Keratinocyte (primary cell): ENCODE results near the gene PDE10A. TPM values are rescaled to one million over a fixed set of nuclear protein-coding genes. Genes with fewer than 3 reads are reported as not detected.
"Not testable (repeated sequence)": the region's sequence is repeated elsewhere in the genome, so short reads cannot be mapped to it uniquely, and the experiment has no call there.

Experiments
- DNase-seq: peaks from one replicate; pipeline ENCODE4 v3.0.0-alpha.2; 2011; ENCODE audit warnings: low read depth, missing footprints, low spot score
- FAIRE-seq: peaks from 2 replicates; lab custom pipeline; 2011; peaks lifted over from hg19 to GRCh38; lab: Jason Lieb, UNC
- H2AFZ ChIP-seq: 2 replicates; pipeline ENCODE4 v1.6.0; 2012; ENCODE audit warnings: low read length, control low read depth, inconsistent platforms; ENCODE audit not compliant: control insufficient read depth
- H3K27ac ChIP-seq: 2 replicates; pipeline ENCODE4 v1.5.1; 2011; ENCODE audit warnings: low read length; ENCODE audit not compliant: control insufficient read depth, insufficient read depth
- H3K27me3 ChIP-seq: 3 replicates; pipeline ENCODE4 v1.6.0; 2011; ENCODE audit warnings: low read length; ENCODE audit not compliant: control insufficient read depth, insufficient read depth; ENCODE audit errors: extremely low read depth
- H3K36me3 ChIP-seq, 2 experiments: 2 replicates in 1 of 2; 3 replicates in 1 of 2; pipeline ENCODE4 v1.5.1; 2011; ENCODE audit warnings: low read length in 2 of 2, mild to moderate bottlenecking in 1 of 2; ENCODE audit not compliant: control insufficient read depth in 2 of 2, insufficient read depth in 2 of 2; ENCODE audit errors: extremely low read depth in 1 of 2
- H3K4me1 ChIP-seq: 3 replicates; pipeline ENCODE4 v1.5.1; 2011; ENCODE audit warnings: low read length; ENCODE audit not compliant: control insufficient read depth, insufficient read depth; ENCODE audit errors: extremely low read depth
- H3K4me2 ChIP-seq: 3 replicates; pipeline ENCODE4 v1.6.0; 2011; ENCODE audit warnings: low read depth, low read length; ENCODE audit not compliant: control insufficient read depth, insufficient read depth; ENCODE audit errors: extremely low read depth
- H3K4me3 ChIP-seq, 3 experiments: fragments of 200-600 bp in 1 of 3; sonication (generic) in 1 of 3; 2 replicates in 2 of 3; 3 replicates in 1 of 3; pipeline ENCODE4 v1.5.1; 2011 to 2016; ENCODE audit warnings: low read length in 3 of 3, mild to moderate bottlenecking in 3 of 3, control low read depth in 2 of 3, inconsistent platforms in 1 of 3, low read depth in 1 of 3, mixed read lengths in 1 of 3, mixed run types in 1 of 3, moderate library complexity in 1 of 3; ENCODE audit not compliant: control insufficient read depth in 2 of 3, insufficient read depth in 2 of 3; ENCODE audit errors: extremely low read depth in 1 of 3
- H3K79me2 ChIP-seq: 2 replicates; pipeline ENCODE4 v1.6.0; 2012; ENCODE audit warnings: low read length; ENCODE audit not compliant: control insufficient read depth, insufficient read depth
- H3K9ac ChIP-seq: 3 replicates; pipeline ENCODE4 v1.6.0; 2011; ENCODE audit warnings: low read length; ENCODE audit not compliant: control insufficient read depth, insufficient read depth; ENCODE audit errors: extremely low read depth
- H3K9me1 ChIP-seq: 3 replicates; pipeline ENCODE4 v1.6.0; 2011; ENCODE audit warnings: low read length; ENCODE audit not compliant: control insufficient read depth, insufficient read depth; ENCODE audit errors: extremely low read depth
- H3K9me3 ChIP-seq: 2 replicates; pipeline ENCODE4 v1.5.1; 2012; ENCODE audit warnings: low read depth, low read length; ENCODE audit not compliant: control insufficient read depth
- H4K20me1 ChIP-seq: 3 replicates; pipeline ENCODE4 v1.6.0; 2011; ENCODE audit warnings: low read length; ENCODE audit not compliant: control insufficient read depth, insufficient read depth; ENCODE audit errors: extremely low read depth
- EZH2 ChIP-seq: IDR thresholded peaks from one replicate; pipeline ENCODE4 v1.6.1; 2012; ENCODE audit warnings: inconsistent platforms, mild to moderate bottlenecking, low read length, moderate library complexity
- dilution Hi-C: fragments of 300-500 bp; cut with MboI; formaldehyde crosslinking; loops from one replicate; pipeline ENCODE4 v1.7.0; 2020; ENCODE audit warnings: low sequenced_read_pairs; ENCODE audit not compliant: extremely low pct_ligation_motif_present
- polyA plus RNA-seq, 5 experiments: library from polyadenylated mRNA; depleted of rRNA in 3 of 5; stranded (reverse) in 3 of 5; stranded (forward) in 1 of 5; unstranded in 1 of 5; fragments of >200 nt; gene quantifications; 1 replicate in 1 of 5; 2 replicates in 3 of 5; 3 replicates in 1 of 5; pipeline versions ENCODE4 v1.2.1 to v1.2.3, GENCODE V29; 2011 to 2012; ENCODE audit warnings: missing spikeins in 2 of 5, low read depth in 1 of 5, low replicate concordance in 1 of 5
- TF ChIP-seq, protein P1 (sequence below), 3 experiments: IDR thresholded peaks in 1 of 3; conservative IDR thresholded peaks in 1 of 3; optimal IDR thresholded peaks in 1 of 3; 2 replicates in 2 of 3; 3 replicates in 1 of 3; pipeline versions ENCODE3 to v1.5.1; 2011; ENCODE audit warnings: low read length in 3 of 3, mild to moderate bottlenecking in 3 of 3, moderate library complexity in 2 of 3, control low read depth in 1 of 3, inconsistent platforms in 1 of 3; ENCODE audit not compliant: insufficient read depth in 2 of 3; ENCODE audit errors: extremely low read depth in 1 of 3

The PDE10A gene
- polyA plus RNA-seq, 1 donor (not counting 4 experiments of a cell fraction or from before 2014, with no cell fraction given), result not detected

DNA sequence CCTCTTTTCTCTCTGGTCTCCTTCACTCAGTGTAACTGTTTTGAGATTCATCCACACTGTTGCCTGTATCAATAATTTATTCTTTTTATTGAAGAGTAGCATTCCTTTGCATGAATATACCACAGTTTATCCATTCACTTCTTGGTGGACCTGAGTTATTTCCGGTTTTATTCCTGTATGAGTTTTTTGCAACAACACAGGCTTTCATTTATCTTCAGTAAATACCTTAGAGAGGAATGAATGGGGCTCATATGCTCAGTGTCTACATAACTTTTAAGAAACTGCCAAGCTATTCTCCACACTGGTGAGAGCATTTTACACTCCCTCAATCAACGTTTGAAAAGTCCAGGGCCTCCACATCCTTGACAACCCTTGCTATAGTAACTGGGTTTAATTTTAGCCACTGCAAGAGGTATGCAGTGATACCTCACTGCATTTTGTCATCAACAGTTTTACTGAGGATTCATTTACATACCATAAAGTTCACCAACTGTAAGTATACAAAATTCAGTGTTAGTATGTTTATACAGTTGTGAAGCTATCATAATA is 154.6 kb downstream of the PDE10A start:
- no peaks in the 10 kb centered on the region for H3K36me3 ChIP-seq
- no peaks in the 10 kb centered on the region for H3K9me1 ChIP-seq
- H2AFZ ChIP-seq, result no peak overlapping the region
- dilution Hi-C loops, result no loop called here
- TF ChIP-seq, protein P1, sequence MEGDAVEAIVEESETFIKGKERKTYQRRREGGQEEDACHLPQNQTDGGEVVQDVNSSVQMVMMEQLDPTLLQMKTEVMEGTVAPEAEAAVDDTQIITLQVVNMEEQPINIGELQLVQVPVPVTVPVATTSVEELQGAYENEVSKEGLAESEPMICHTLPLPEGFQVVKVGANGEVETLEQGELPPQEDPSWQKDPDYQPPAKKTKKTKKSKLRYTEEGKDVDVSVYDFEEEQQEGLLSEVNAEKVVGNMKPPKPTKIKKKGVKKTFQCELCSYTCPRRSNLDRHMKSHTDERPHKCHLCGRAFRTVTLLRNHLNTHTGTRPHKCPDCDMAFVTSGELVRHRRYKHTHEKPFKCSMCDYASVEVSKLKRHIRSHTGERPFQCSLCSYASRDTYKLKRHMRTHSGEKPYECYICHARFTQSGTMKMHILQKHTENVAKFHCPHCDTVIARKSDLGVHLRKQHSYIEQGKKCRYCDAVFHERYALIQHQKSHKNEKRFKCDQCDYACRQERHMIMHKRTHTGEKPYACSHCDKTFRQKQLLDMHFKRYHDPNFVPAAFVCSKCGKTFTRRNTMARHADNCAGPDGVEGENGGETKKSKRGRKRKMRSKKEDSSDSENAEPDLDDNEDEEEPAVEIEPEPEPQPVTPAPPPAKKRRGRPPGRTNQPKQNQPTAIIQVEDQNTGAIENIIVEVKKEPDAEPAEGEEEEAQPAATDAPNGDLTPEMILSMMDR (optimal IDR thresholded peaks at IDR 0.05 in 1 of 3, IDR thresholded peaks at IDR 0.05 in 1 of 3, conservative IDR thresholded peaks at IDR 0.05 in 1 of 3; ENCODE audit: extremely low read depth in 1 of 3, insufficient read depth in 2 of 3, low read length in 3 of 3), result no peak
- TF ChIP-seq EZH2, result no peak
- H3K27me3 ChIP-seq, result no peaks in the 10 kb centered on the region
- H3K4me1 ChIP-seq, result no peaks in the 10 kb centered on the region
- no peaks in the 10 kb centered on the region for H3K79me2 ChIP-seq
- no peak for FAIRE-seq
- H3K4me2 ChIP-seq, result no peak overlapping the region
- no peaks in the 10 kb centered on the region for H4K20me1 ChIP-seq
- no peaks in the 10 kb centered on the region for H3K9me3 ChIP-seq
- H3K9ac ChIP-seq, result no peak overlapping the region
- no peak overlapping the region for H3K27ac ChIP-seq
- no peak for DNase-seq
- H3K4me3 ChIP-seq, result no peak overlapping the region

DNA sequence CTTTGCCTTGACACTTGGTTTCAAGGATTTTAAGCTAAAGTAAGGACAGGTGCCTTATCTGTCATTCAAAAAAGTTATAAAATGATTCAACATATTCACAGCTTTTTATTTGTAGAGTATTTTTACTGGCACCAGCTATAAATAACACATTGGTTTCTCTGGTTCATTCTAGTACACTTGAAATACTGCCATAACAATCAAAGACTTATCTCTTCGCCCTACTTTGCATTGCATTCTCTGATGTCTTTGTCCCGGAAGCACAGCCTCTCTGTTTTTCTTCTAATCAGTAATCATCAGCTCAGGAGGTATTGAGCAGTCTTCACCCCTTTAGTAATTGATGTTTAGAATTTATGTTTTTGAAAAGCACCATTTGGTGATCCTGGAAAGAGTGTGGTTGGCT is 156.4 kb downstream of the PDE10A start:
- no peak for FAIRE-seq
- H3K4me1 ChIP-seq, result no peaks in the 10 kb centered on the region
- H2AFZ ChIP-seq, result no peak overlapping the region
- H3K9me3 ChIP-seq, result no peaks in the 10 kb centered on the region
- dilution Hi-C loops, result no loop called here
- H3K4me2 ChIP-seq, result no peak overlapping the region
- TF ChIP-seq EZH2, result no peak
- TF ChIP-seq, protein P1 (optimal IDR thresholded peaks at IDR 0.05 in 1 of 3, IDR thresholded peaks at IDR 0.05 in 1 of 3, conservative IDR thresholded peaks at IDR 0.05 in 1 of 3; ENCODE audit: extremely low read depth in 1 of 3, insufficient read depth in 2 of 3, low read length in 3 of 3), result no peak
- no peaks in the 10 kb centered on the region for H3K36me3 ChIP-seq
- no peak for DNase-seq
- no peak overlapping the region for H3K4me3 ChIP-seq
- H3K27ac ChIP-seq, result no peak overlapping the region
- no peaks in the 10 kb centered on the region for H3K79me2 ChIP-seq
- no peaks in the 10 kb centered on the region for H3K27me3 ChIP-seq
- H3K9me1 ChIP-seq, result no peaks in the 10 kb centered on the region
- H4K20me1 ChIP-seq, result no peaks in the 10 kb centered on the region
- no peak overlapping the region for H3K9ac ChIP-seq

DNA sequence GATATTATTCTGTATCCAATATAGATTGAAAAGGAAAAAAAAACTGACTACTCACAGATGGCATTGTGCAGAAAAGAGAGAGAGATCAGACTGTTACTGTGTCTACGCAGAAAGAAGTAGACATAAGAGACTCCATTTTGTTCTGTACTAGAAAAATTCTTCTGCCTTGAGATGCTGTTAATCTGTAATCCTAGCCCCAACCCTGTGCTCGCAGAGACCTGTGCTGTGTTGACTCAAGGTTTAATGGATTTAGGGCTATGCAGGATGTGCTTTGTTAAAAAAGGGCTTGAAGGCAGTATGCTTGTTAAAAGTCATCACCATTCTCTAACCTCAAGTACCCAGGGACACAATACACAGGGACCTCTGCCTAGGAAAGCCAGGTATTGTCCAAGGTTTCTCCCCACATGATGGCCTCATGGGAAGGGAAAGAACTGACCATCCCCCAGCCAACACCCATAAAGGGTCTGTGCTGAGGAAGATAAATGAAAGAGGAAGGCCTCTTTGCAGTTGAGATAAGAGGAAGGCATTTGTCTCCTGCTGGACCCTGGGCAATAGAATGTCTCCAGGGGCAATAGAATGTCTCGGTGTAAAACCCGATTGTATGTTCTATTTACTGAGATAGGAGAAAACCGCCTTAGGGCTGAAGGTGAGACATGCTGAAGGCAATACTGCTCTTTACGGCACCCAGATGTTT is 162.7 kb downstream of the PDE10A start:
- DNase-seq, H3K9me3 ChIP-seq, H3K9ac ChIP-seq, H3K4me3 ChIP-seq, H3K36me3 ChIP-seq, H3K27me3 ChIP-seq, H3K4me2 ChIP-seq, H2AFZ ChIP-seq, FAIRE-seq, H3K27ac ChIP-seq, H3K9me1 ChIP-seq, H3K79me2 ChIP-seq, H4K20me1 ChIP-seq, dilution Hi-C loops, H3K4me1 ChIP-seq: not testable (repeated sequence)
